Breast epithelium (tissue), 4 donors: ENCODE measurements around the gene CLEC18C. TPM values are rescaled to one million over a fixed set of nuclear protein-coding genes. Genes with fewer than 3 reads are reported as not detected.
"Not testable (repeated sequence)": the region's sequence is repeated elsewhere in the genome, so short reads cannot be mapped to it uniquely, and the experiment has no call there.

Experiments used
- DNase-seq, 2 donors: peaks; one replicate each; pipeline ENCODE4 v3.0.0-alpha.2; 2019; ENCODE audit warnings: low spot score in 2 of 2
- H3K27ac ChIP-seq, 2 donors: fragments of 200-600 bp; sonication (generic) in 1 of 2; one replicate each; pipeline ENCODE4 v1.5.1; 2016 to 2019; ENCODE audit warnings: mild to moderate bottlenecking in 1 of 2
- H3K27me3 ChIP-seq, 2 donors: fragments of 200-600 bp; sonication (generic) in 1 of 2; one replicate each; pipeline versions ENCODE4 v1.5.1 to v1.6.0; 2017 to 2019; ENCODE audit warnings: control low read depth in 1 of 2, mild to moderate bottlenecking in 1 of 2
- H3K36me3 ChIP-seq: fragments of 200-600 bp; one replicate; pipeline ENCODE4 v1.5.1; 2019
- H3K4me1 ChIP-seq, 2 donors: fragments of 200-600 bp; sonication (generic); one replicate each; pipeline ENCODE4 v1.5.1; 2016 to 2019; ENCODE audit warnings: control low read depth in 1 of 2
- H3K4me3 ChIP-seq, 3 donors: fragments of 200-600 bp; sonication (generic); 1 replicate in 2 of 3; 2 replicates in 1 of 3; pipeline ENCODE4 v1.5.1; 2016 to 2019; ENCODE audit warnings: mild to moderate bottlenecking in 3 of 3, moderate library complexity in 2 of 3
- H3K9me3 ChIP-seq, 2 donors: fragments of 200-600 bp; sonication (generic) in 1 of 2; one replicate each; pipeline ENCODE4 v1.5.1; 2016 to 2019; ENCODE audit warnings: control low read depth in 1 of 2
- POLR2A ChIP-seq: fragments of 450-650 bp; IDR thresholded peaks from one replicate; pipeline ENCODE4 v1.6.1; 2016; ENCODE audit warnings: antibody characterized with exemption, mild to moderate bottlenecking, moderate library complexity
- POLR2AphosphoS5 ChIP-seq, 3 donors: sonication (generic); formaldehyde crosslinking; IDR thresholded peaks; one replicate each; pipeline ENCODE4 v1.6.1; 2017; ENCODE audit warnings: antibody characterized with exemption in 3 of 3
- intact Hi-C: fragments of 100-400 bp; cut with DNase I; formaldehyde crosslinking; loops from one replicate; pipeline ENCODE4 v1.15.1; 2023; ENCODE audit warnings: low total_unique reads
- total RNA-seq, 3 donors: library from RNA; depleted of rRNA; stranded (reverse); fragments of >200 nt; gene quantifications; one replicate each; pipeline ENCODE4 v1.1.0, GENCODE V29; 2016
- TF ChIP-seq, protein P1 (sequence below), 3 donors: fragments of 450-650 bp; IDR thresholded peaks; one replicate each; pipeline ENCODE4 v1.5.1; 2016 to 2017; ENCODE audit warnings: antibody characterized with exemption in 3 of 3, mild to moderate bottlenecking in 3 of 3, moderate library complexity in 3 of 3

CLEC18C gene
- total RNA-seq, 3 donors from 2014 or later: 0.15 to 0.66 TPM; not detected in 1

DNA sequence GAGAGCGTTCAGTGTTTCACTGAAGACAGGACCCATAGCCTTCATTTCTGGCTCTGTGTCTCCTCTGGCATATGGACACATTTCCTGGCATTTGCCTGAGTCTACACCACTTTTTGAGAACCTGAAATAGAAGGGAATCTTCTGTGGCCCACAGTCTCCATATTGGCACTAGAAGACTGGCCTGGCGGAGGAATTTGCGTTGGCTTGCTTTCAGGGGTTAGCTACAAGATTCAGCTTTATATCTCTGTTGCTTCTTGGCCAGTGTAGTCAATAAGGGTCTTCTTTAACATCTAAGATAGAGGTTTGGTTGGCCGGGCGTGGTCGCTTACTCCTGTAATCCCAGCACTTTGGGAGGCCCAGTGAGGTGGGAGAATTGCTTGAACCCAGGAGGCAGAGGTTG is 12.8 kb upstream of the CLEC18C start:
- intact Hi-C loops: no loop called here
- Histone ChIP-seq H3K9me3 (no peaks in the 10 kb centered on the region), H3K36me3 (peaks cover 18% of the 10 kb centered on the region), H3K27me3 (no peaks in the 10 kb centered on the region), H3K4me3 (no peak overlapping the region), H3K4me1 (no peaks in the 10 kb centered on the region), H3K27ac (no peak overlapping the region)
- DNase-seq: no peak
- TF ChIP-seq, protein P1, sequence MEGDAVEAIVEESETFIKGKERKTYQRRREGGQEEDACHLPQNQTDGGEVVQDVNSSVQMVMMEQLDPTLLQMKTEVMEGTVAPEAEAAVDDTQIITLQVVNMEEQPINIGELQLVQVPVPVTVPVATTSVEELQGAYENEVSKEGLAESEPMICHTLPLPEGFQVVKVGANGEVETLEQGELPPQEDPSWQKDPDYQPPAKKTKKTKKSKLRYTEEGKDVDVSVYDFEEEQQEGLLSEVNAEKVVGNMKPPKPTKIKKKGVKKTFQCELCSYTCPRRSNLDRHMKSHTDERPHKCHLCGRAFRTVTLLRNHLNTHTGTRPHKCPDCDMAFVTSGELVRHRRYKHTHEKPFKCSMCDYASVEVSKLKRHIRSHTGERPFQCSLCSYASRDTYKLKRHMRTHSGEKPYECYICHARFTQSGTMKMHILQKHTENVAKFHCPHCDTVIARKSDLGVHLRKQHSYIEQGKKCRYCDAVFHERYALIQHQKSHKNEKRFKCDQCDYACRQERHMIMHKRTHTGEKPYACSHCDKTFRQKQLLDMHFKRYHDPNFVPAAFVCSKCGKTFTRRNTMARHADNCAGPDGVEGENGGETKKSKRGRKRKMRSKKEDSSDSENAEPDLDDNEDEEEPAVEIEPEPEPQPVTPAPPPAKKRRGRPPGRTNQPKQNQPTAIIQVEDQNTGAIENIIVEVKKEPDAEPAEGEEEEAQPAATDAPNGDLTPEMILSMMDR (IDR thresholded peaks at IDR 0.05): no peak
- no peak for TF ChIP-seq POLR2AphosphoS5 (IDR thresholded peaks at IDR 0.05)
- no peak for TF ChIP-seq POLR2A

DNA sequence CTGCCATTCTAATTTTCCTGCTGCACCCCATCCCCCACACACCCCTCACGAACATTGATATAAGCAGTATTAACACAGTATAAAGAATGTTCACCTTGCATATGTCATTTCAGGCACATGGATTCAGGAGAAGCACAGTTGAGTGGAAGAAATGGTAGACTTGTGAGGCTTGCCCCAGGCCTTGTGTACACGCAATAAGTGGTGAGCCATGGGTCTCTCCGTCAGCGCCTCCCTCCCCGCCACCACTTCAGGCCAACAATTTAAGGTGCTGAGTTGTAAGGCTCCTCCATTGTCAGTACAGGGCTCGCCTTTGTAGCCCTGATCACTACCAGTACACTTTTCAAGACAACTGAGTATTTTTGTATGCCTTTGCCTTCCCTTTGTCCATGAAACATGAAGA is 12.2 kb upstream of the CLEC18C start:
- intact Hi-C loops: no loop called here
- no peaks in the 10 kb centered on the region for H3K4me1 ChIP-seq
- peaks cover 13% of the 10 kb centered on the region for H3K36me3 ChIP-seq
- TF ChIP-seq POLR2A: no peak
- TF ChIP-seq, protein P1 (IDR thresholded peaks at IDR 0.05): no peak
- TF ChIP-seq POLR2AphosphoS5 (IDR thresholded peaks at IDR 0.05): no peak
- no peaks in the 10 kb centered on the region for H3K27me3 ChIP-seq
- no peak for DNase-seq
- no peaks in the 10 kb centered on the region for H3K9me3 ChIP-seq
- no peak overlapping the region for H3K4me3 ChIP-seq
- no peak overlapping the region for H3K27ac ChIP-seq

DNA sequence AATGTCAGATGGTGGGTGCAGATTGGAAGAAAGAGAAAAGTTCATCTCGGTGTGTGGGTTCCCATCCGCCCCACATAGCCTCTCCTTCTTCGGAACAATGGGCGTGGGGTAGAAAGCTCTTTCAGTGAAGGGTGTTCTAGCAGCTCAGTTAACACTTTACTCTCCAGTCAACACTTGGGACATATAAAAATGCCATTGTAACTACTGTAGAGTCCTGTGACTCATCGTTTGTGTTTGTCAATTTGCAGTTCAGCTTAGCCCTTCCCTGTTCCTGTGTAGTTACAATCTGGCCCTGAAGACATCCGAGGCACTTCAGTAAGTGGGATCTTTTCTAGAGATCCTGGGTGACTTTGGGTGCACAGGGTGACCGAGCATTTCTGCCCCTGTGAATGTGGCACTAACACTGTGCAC is 11.5 kb upstream of the CLEC18C start:
- Histone ChIP-seq H3K4me1 (no peaks in the 10 kb centered on the region), H3K27ac (no peak overlapping the region), H3K27me3 (no peaks in the 10 kb centered on the region), H3K36me3 (peaks cover 13% of the 10 kb centered on the region), H3K4me3 (no peak overlapping the region), H3K9me3 (no peaks in the 10 kb centered on the region)
- TF ChIP-seq, protein P1 (IDR thresholded peaks at IDR 0.05): no peak
- no peak for TF ChIP-seq POLR2A
- TF ChIP-seq POLR2AphosphoS5 (IDR thresholded peaks at IDR 0.05): no peak
- intact Hi-C loops: no loop called here
- no peak for DNase-seq

DNA sequence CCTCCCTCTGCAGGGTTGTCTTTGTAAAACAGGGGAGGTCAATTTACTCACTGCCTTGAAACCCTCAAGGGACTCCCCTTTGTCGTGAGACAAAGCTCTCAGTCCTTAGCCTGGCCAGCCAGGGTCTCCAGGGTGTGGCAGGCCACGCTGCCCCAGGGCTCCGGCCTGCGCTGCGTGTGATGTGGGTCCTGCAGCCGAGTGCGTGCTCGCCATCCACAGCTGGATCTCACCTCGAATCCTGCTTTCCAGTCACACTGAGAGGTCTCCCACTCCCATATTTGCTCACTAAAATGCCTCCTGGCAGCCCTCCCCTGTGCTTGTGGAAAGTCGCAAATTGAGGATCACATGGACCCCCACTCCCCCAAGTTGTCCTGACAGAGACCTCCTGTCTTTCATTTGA is 10.0 kb upstream of the CLEC18C start:
- intact Hi-C loops: no loop called here
- no peak for DNase-seq

DNA sequence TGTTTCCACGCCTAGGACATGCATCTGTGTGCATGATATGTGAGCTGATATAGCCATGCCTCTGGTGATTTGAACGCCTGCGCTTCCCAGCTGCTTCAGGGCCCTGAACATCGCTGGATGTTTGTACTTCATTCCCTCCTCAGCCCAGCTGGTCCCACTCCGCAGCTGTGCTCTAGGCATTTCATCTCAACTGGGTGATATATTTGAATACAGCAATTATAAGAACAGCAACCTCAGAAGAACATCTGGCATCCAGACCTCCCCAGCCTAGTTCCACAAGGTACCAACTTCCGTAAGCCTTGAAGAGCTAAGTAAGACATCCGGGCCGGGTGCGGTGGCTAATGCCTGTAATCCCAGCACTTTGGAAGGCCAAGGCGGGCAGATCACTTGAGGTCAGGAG is 6.9 kb upstream of the CLEC18C start:
- intact Hi-C loops, H3K27me3 ChIP-seq, H3K4me1 ChIP-seq, H3K27ac ChIP-seq, H3K9me3 ChIP-seq, H3K4me3 ChIP-seq, H3K36me3 ChIP-seq, DNase-seq: not testable (repeated sequence)

More for the DNA sequence above, 10.0 kb upstream of the CLEC18C start:
- TF ChIP-seq POLR2A: no peak
- no peak for TF ChIP-seq POLR2AphosphoS5 (IDR thresholded peaks at IDR 0.05)
- TF ChIP-seq, protein P1 (IDR thresholded peaks at IDR 0.05): no peak
- Histone ChIP-seq H3K9me3 (no peaks in the 10 kb centered on the region), H3K27ac (no peak overlapping the region), H3K4me1 (no peaks in the 10 kb centered on the region), H3K4me3 (no peak overlapping the region), H3K27me3 (no peaks in the 10 kb centered on the region), H3K36me3 (peaks cover 10% of the 10 kb centered on the region)

DNA sequence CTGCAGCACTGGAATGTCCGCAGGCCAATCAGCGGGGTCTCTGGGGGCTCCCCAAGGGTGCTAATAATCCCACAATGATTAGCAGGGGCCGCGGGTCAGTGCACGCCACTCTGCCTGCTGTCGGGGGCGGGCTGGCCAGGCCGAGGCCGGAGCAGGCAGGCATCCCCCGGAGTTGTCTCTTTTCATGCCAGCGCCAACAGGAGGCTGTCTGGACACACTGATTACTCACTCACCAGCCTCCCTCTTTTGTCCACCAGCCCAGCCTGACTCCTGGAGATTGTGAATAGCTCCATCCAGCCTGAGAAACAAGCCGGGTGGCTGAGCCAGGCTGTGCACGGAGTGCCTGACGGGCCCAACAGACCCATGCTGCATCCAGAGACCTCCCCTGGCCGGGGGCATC is 329 bp downstream of the CLEC18C start:
- H3K4me1 ChIP-seq, H3K27me3 ChIP-seq, H3K36me3 ChIP-seq, H3K4me3 ChIP-seq, H3K9me3 ChIP-seq, intact Hi-C loops, DNase-seq, H3K27ac ChIP-seq: not testable (repeated sequence)

DNA sequence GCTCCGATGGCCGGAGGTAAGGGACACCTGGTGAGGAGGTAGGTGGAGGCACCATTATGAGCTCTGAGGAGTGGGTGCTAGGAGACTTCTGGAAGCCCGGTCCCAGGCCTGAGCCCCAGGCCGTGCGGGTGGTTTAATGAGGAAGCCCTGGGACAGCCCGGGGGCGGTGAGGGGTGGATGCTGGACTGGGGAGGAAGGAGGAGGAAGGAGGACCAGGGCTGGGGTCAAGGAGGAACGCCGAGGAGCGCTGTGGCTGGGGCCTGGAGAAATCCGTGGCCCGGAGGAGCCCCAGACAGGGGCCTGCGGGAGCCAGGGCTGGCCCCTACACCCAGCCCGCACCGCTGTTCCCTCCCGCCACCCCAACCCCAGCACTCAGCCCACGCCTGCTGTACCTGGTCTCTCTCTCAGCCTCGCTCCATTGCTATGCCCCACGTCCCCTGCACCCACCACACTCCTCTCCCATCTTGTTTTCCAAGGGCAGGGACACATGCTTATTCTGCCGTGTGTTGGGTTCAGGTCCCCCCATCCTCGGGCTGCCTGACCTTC is 873 bp downstream of the CLEC18C start:
- H3K4me3 ChIP-seq, H3K27ac ChIP-seq, intact Hi-C loops, H3K36me3 ChIP-seq, DNase-seq, H3K9me3 ChIP-seq, H3K4me1 ChIP-seq, H3K27me3 ChIP-seq: not testable (repeated sequence)

DNA sequence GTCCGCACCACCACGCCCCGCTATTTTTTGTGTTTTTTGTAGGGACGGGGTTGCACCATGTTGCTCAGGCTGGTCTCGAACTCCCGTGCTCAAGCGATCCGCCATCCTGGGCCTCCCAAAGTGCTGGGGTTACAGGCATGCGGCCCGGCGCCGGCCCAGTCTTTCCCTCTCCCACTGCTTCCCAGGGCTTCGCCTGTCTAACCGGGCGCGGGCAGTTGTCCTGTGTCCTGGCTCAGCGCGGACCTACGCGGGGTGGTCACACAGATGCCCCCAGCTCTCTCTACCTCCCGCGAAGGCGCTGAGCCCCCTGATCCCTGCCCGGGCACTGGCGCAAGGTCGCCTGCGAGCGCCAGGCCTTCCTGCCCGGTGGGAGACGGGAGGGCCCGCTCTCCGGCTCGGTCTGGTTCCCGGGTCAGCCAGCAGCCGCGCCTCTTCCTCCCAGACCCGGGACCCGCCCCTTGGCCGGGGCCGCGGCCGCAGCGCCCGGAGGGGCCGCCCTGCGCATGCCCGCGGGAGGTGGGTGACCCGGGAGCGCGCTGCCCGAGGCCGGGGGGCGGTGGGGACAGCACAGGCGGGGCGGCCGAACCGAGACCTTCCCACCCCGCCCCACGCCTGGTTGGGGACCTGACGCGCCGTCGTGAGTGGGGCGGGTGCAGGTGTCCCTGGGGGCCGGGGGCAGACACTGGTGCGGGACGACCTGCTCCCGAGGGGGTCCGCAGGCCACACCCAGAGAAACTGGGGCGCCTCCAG is 14.4 kb downstream of the CLEC18C start:
- Histone ChIP-seq H3K27ac (peak overlapping the region; percentile 29 to 80), H3K4me3 (peak overlapping the region; percentile 37 to 57 (median 44))
- H3K9me3 ChIP-seq, intact Hi-C loops, H3K27me3 ChIP-seq, H3K4me1 ChIP-seq, DNase-seq, H3K36me3 ChIP-seq: not testable (repeated sequence)

DNA sequence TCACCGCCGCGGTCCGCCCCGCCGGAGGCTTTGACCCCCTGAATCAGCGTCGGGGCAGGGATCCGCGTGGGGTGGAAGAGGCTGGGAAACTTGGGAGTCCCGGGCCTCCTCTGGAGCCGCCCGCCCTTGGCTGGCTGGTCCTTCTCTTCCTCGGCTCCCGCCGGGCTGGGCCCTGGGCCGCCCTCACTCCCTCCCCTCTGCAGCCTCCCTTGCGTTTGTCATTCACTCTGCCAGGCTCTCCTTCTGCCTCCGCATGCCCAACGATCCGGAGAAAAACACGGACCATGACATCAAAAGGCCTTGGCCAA is 15.0 kb downstream of the CLEC18C start:
- Histone ChIP-seq H3K4me3 (peak overlapping the region; percentile 37 to 57 (median 44)), H3K27ac (peak overlapping the region; percentile 29 to 80)
- intact Hi-C loops, H3K9me3 ChIP-seq, H3K36me3 ChIP-seq, H3K4me1 ChIP-seq, DNase-seq, H3K27me3 ChIP-seq: not testable (repeated sequence)
